HepG2 (cell line): ENCODE measurements around the gene INHBA. TPM values are rescaled to one million over a fixed set of nuclear protein-coding genes. Genes with fewer than 3 reads are reported as not detected.

ENCODE experiments used
- ATAC-seq: fragments of 200-7000 bp; cut with Tn5 transposase; 3 replicates; pipeline ENCODE4 v1.9.1; 2020; ENCODE audit warnings: mild to moderate bottlenecking, moderate library complexity
- BruUV-seq: library from RNA; stranded (reverse); fragments of 400-500 nt; replicated peaks from 2 replicates; lab custom pipeline; 2021; lab: Mats Ljungman, UMichigan
- CTCF ChIA-PET: fragments of 300-600 bp; formaldehyde crosslinking; extraction: SDS; loops from one replicate; lab custom pipeline; 2021; ENCODE audit warnings: low total read pairs, inconsistent platforms, low intra/inter-chr PET ratio; lab: Yijun Ruan, JAX
- POLR2A ChIA-PET: fragments of 350-600 bp; sonication (Branson Sonifier 250); formaldehyde crosslinking; loops from one replicate; lab custom pipeline; 2020; ENCODE audit warnings: antibody characterized with exemption, inconsistent platforms; lab: Yijun Ruan, JAX
- DNase-seq: peaks from one replicate; pipeline ENCODE4 v3.0.0-alpha.2; 2015; ENCODE audit warnings: low spot score
- FAIRE-seq: peaks from 3 replicates; lab custom pipeline; 2011; peaks lifted over from hg19 to GRCh38; lab: Jason Lieb, UNC
- H2AFZ ChIP-seq: one replicate; pipeline ENCODE4 v1.6.1; 2011; ENCODE audit warnings: low read length, inconsistent platforms
- H3K27ac ChIP-seq: fragments of 300-600 bp; 3 replicates; pipeline ENCODE4 v1.8.0; 2011; ENCODE audit warnings: mixed run types, mild to moderate bottlenecking, mixed read lengths, low read length, inconsistent platforms; ENCODE audit not compliant: insufficient read depth; ENCODE audit errors: extremely low read length
- H3K27me3 ChIP-seq, 2 experiments: fragments of 200-600 bp in 1 of 2; 2 replicates in 1 of 2; 3 replicates in 1 of 2; pipeline versions ENCODE4 v1.6.0 to v1.8.0; 2011; ENCODE audit warnings: low read length in 2 of 2, mild to moderate bottlenecking in 2 of 2, moderate library complexity in 2 of 2, inconsistent platforms in 1 of 2; ENCODE audit not compliant: insufficient read depth in 2 of 2, control insufficient read depth in 1 of 2
- H3K36me3 ChIP-seq, 2 experiments: fragments of 200-600 bp in 1 of 2; replicated peaks in 1 of 2; 2 replicates in 1 of 2; 3 replicates in 1 of 2; pipeline versions ENCODE4 v1.5.1 to v1.8.0; 2011; ENCODE audit warnings: low read length in 2 of 2, inconsistent platforms in 1 of 2; ENCODE audit not compliant: insufficient read depth in 2 of 2, control insufficient read depth in 1 of 2
- H3K4me1 ChIP-seq: 2 replicates; pipeline ENCODE4 v1.5.1; 2012; ENCODE audit warnings: low read length, inconsistent platforms; ENCODE audit not compliant: insufficient read depth
- H3K4me2 ChIP-seq: 2 replicates; pipeline ENCODE4 v1.6.0; 2011; ENCODE audit warnings: low read depth, low read length, inconsistent platforms
- H3K4me3 ChIP-seq, 3 experiments: fragments of 200-600 bp in 1 of 3; sonication (generic), shearing (Covaris generic) in 1 of 3; replicated peaks in 1 of 3; 2 replicates each; pipeline ENCODE4 v1.5.1; 2011 to 2016; ENCODE audit warnings: low read length in 3 of 3, inconsistent platforms in 2 of 3, low read depth in 2 of 3, mild to moderate bottlenecking in 2 of 3, control low read depth in 1 of 3, mixed read lengths in 1 of 3; ENCODE audit not compliant: insufficient read depth in 1 of 3
- H3K79me2 ChIP-seq: one replicate; pipeline ENCODE4 v1.6.1; 2011; ENCODE audit warnings: low read length, inconsistent platforms; ENCODE audit not compliant: insufficient read depth
- H3K9ac ChIP-seq: 2 replicates; pipeline ENCODE4 v1.6.0; 2011; ENCODE audit warnings: mild to moderate bottlenecking, low read depth, low read length, inconsistent platforms; ENCODE audit not compliant: insufficient read depth
- H3K9me3 ChIP-seq: 2 replicates; pipeline ENCODE4 v1.5.1; 2012; ENCODE audit warnings: mild to moderate bottlenecking, low read length
- H4K20me1 ChIP-seq: 2 replicates; pipeline ENCODE4 v1.6.0; 2011; ENCODE audit warnings: inconsistent platforms, mild to moderate bottlenecking, low read length, moderate library complexity; ENCODE audit not compliant: insufficient read depth
- BRD4 ChIP-seq: sonication (generic); formaldehyde crosslinking; IDR thresholded peaks from 2 replicates; pipeline ENCODE4 v1.4.0; 2020; ENCODE audit warnings: missing genetic modification reagents
- CEBPG ChIP-seq: IDR thresholded peaks from 2 replicates; pipeline ENCODE4 v1.6.1; 2016
- HCFC1 ChIP-seq: fragments of 150-350 bp; IDR thresholded peaks from 2 replicates; pipeline ENCODE4 v1.6.1; 2014; ENCODE audit warnings: low read depth, low read length
- MIER2 ChIP-seq: IDR thresholded peaks from 2 replicates; pipeline ENCODE4 v1.6.1; 2016; ENCODE audit warnings: missing biosample characterization, missing genetic modification reagents
- NCOA5 ChIP-seq: sonication (generic); formaldehyde crosslinking; IDR thresholded peaks from 2 replicates; pipeline ENCODE4 v1.4.0; 2020; ENCODE audit warnings: missing genetic modification reagents
- PAF1 ChIP-seq: IDR thresholded peaks from 2 replicates; pipeline ENCODE4 v1.6.1; 2016; ENCODE audit warnings: missing genetic modification reagents, missing compliant biosample characterization
- PPARG ChIP-seq: conservative IDR thresholded peaks from 2 replicates; pipeline ENCODE4 v1.6.1; 2016; ENCODE audit warnings: missing biosample characterization, missing genetic modification reagents
- SATB2 ChIP-seq: sonication (generic); formaldehyde crosslinking; IDR thresholded peaks from 2 replicates; pipeline ENCODE4 v1.5.0; 2020; ENCODE audit warnings: missing genetic modification reagents
- SP4 ChIP-seq: sonication (generic); formaldehyde crosslinking; IDR thresholded peaks from 2 replicates; pipeline ENCODE4 v1.8.1; 2023; ENCODE audit warnings: mild to moderate bottlenecking, missing genetic modification reagents
- ZBTB7B ChIP-seq: sonication (generic); formaldehyde crosslinking; IDR thresholded peaks from 2 replicates; pipeline ENCODE4 v1.4.0; 2020; ENCODE audit warnings: missing genetic modification reagents
- ZFP1 ChIP-seq: IDR thresholded peaks from 2 replicates; pipeline ENCODE4 v1.6.1; 2016
- ZNF121 ChIP-seq: sonication (generic); formaldehyde crosslinking; IDR thresholded peaks from 2 replicates; pipeline ENCODE4 v1.5.0; 2020; ENCODE audit warnings: mild to moderate bottlenecking, missing genetic modification reagents
- ZNF138 ChIP-seq: sonication (generic); formaldehyde crosslinking; IDR thresholded peaks from 2 replicates; pipeline ENCODE4 v1.5.0; 2020; ENCODE audit warnings: mild to moderate bottlenecking, low read depth, missing genetic modification reagents
- ZSCAN20 ChIP-seq: sonication (generic); formaldehyde crosslinking; IDR thresholded peaks from 2 replicates; pipeline ENCODE4 v1.4.0; 2020; ENCODE audit warnings: missing genetic modification reagents, mild to moderate bottlenecking, borderline replicate concordance
- WGBS: methylation state at CpG from one replicate; pipeline ENCODE4 v1.1.6; 2017; ENCODE audit warnings: low lambda C conversion rate; 5-methylcytosine and 5-hydroxymethylcytosine counted together
- in situ Hi-C: cut with HindIII; loops from 2 replicates; pipeline ENCODE4 v1.10.0; 2017; ENCODE audit warnings: low pct_unique_long_range_greater_than_20kb; ENCODE audit not compliant: extremely low pct_ligation_motif_present
- intact Hi-C: fragments of 100-400 bp; cut with micrococcal nuclease; formaldehyde crosslinking; loops from one replicate; pipeline ENCODE4 v1.10.0; 2022; ENCODE audit not compliant: unreplicated experiment
- polyA plus RNA-seq, 8 experiments: library from polyadenylated mRNA; depleted of rRNA in 3 of 8; stranded (reverse) in 7 of 8; unstranded in 1 of 8; fragments of >200 nt; fragmentation: Illumina TruSeq in 4 of 8; extraction: Trizol in 4 of 8; gene quantifications; 2 replicates each; pipeline versions ENCODE4 v1.2.1 to v1.2.3, GENCODE V29; 2011 to 2016; ENCODE audit warnings: low read depth in 4 of 8, missing spikeins in 1 of 8, mixed read lengths in 1 of 8; ENCODE audit not compliant: insufficient read depth in 1 of 8
- total RNA-seq, 5 experiments: library from RNA; depleted of rRNA; stranded (reverse); fragments of >200 nt; fragmentation: Illumina TruSeq; extraction: Trizol; gene quantifications; 2 replicates each; pipeline ENCODE4 v1.2.3, GENCODE V29; 2016; ENCODE audit warnings: low read depth in 1 of 5
- TF ChIP-seq, protein P1 (sequence below): sonication (generic); formaldehyde crosslinking; IDR thresholded peaks from 2 replicates; pipeline ENCODE4 v1.4.0; 2020; ENCODE audit warnings: missing genetic modification reagents, borderline replicate concordance
- TF ChIP-seq, protein P2 (sequence below): sonication (generic); formaldehyde crosslinking; IDR thresholded peaks from 2 replicates; pipeline ENCODE4 v1.8.0; 2022; ENCODE audit warnings: mild to moderate bottlenecking, missing genetic modification reagents; ENCODE audit not compliant: insufficient replicate concordance

INHBA gene
- total and polyA plus RNA-seq, 2 of the 13 experiments (the other 11 are each of a cell fraction or from before 2014, with no cell fraction given) = not detected

DNA sequence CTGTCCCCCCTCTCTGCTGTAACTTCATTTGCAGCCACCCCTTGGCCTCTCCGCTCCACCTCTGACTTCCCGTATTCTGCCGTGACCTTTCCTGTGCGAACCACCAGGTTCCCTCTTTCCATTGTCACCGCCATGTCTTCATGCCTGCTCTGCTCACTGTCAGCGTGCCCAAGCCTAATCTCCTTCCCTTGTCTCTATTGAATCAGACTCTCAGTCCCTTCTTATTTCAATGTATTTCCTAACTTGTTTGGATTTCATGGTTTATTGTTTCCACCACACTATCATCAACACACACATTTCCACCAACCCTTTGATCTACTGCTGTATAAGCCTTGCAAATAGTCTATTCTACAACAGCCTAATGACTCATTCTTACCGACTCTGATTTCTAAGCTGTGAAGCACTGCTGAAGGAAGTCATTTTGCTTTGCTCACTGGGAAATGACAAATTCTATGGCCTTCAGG is 30.0 kb upstream of the INHBA start:
- DNase-seq = no peak
- no peaks in the 10 kb centered on the region for H3K4me1 ChIP-seq
- no peaks in the 10 kb centered on the region for H4K20me1 ChIP-seq
- H3K27ac ChIP-seq = no peak overlapping the region
- no peaks in the 10 kb centered on the region for H3K79me2 ChIP-seq
- H3K9me3 ChIP-seq = no peaks in the 10 kb centered on the region
- no peak overlapping the region for H3K4me2 ChIP-seq
- BruUV-seq = no TSS peak
- ATAC-seq = no peak
- no peak for FAIRE-seq
- no peak overlapping the region for H3K4me3 ChIP-seq
- in situ Hi-C loops (no loop called here), intact Hi-C loops (no loop called here)
- no peak overlapping the region for H3K9ac ChIP-seq
- POLR2A ChIA-PET = no interaction called here
- H3K27me3 ChIP-seq = no peaks in the 10 kb centered on the region
- WGBS = 38% methylated on average over 7 of the region's 7 CpGs
- no peak overlapping the region for H2AFZ ChIP-seq
- no peaks in the 10 kb centered on the region for H3K36me3 ChIP-seq
- TF ChIP-seq BRD4 (CRISPR knock-in tag) (no peak), ZBTB7B (CRISPR knock-in tag) (no peak), CEBPG (CRISPR knock-in tag) (no peak)
- TF ChIP-seq, protein P1, sequence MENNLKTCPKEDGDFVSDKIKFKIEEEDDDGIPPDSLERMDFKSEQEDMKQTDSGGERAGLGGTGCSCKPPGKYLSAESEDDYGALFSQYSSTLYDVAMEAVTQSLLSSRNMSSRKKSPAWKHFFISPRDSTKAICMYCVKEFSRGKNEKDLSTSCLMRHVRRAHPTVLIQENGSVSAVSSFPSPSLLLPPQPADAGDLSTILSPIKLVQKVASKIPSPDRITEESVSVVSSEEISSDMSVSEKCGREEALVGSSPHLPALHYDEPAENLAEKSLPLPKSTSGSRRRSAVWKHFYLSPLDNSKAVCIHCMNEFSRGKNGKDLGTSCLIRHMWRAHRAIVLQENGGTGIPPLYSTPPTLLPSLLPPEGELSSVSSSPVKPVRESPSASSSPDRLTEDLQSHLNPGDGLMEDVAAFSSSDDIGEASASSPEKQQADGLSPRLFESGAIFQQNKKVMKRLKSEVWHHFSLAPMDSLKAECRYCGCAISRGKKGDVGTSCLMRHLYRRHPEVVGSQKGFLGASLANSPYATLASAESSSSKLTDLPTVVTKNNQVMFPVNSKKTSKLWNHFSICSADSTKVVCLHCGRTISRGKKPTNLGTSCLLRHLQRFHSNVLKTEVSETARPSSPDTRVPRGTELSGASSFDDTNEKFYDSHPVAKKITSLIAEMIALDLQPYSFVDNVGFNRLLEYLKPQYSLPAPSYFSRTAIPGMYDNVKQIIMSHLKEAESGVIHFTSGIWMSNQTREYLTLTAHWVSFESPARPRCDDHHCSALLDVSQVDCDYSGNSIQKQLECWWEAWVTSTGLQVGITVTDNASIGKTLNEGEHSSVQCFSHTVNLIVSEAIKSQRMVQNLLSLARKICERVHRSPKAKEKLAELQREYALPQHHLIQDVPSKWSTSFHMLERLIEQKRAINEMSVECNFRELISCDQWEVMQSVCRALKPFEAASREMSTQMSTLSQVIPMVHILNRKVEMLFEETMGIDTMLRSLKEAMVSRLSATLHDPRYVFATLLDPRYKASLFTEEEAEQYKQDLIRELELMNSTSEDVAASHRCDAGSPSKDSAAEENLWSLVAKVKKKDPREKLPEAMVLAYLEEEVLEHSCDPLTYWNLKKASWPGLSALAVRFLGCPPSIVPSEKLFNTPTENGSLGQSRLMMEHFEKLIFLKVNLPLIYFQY (CRISPR knock-in tag) = no peak
- CTCF ChIA-PET = interaction anchor here (1.2 kb wide), 1 partner anchor 1500 kb away, joined by 3 read pairs; no protein-coding TSS in a partner anchor

DNA sequence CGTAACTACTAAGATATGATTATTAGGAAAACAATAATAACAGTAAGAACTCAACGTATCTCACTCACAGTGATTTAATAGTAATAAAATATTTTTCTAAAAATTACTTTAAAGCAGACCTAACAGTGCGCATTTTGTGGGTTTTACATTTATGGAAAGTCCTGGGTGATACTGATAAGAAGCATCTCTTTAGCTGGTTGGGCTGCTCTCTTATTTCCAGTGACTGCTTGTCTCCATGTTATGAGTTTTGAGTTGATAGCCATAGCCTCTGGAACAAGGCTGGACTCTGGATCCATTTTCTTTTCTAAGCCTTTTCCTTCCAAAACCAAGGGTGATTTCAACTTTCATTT is 29.5 kb upstream of the INHBA start:
- ATAC-seq = no peak
- no peaks in the 10 kb centered on the region for H3K27me3 ChIP-seq
- intact Hi-C loops = no loop called here
- TF ChIP-seq ZNF138 (CRISPR knock-in tag) = no peak
- no peak for TF ChIP-seq ZNF121 (CRISPR knock-in tag)
- TF ChIP-seq, protein P2, sequence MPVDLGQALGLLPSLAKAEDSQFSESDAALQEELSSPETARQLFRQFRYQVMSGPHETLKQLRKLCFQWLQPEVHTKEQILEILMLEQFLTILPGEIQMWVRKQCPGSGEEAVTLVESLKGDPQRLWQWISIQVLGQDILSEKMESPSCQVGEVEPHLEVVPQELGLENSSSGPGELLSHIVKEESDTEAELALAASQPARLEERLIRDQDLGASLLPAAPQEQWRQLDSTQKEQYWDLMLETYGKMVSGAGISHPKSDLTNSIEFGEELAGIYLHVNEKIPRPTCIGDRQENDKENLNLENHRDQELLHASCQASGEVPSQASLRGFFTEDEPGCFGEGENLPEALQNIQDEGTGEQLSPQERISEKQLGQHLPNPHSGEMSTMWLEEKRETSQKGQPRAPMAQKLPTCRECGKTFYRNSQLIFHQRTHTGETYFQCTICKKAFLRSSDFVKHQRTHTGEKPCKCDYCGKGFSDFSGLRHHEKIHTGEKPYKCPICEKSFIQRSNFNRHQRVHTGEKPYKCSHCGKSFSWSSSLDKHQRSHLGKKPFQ (CRISPR knock-in tag) = no peak
- TF ChIP-seq HCFC1 = no peak
- no peak for TF ChIP-seq PAF1
- TF ChIP-seq NCOA5 (CRISPR knock-in tag) = no peak
- TF ChIP-seq ZSCAN20 (CRISPR knock-in tag) = no peak
- TF ChIP-seq SP4 (CRISPR knock-in tag) = no peak
- no peak for TF ChIP-seq SATB2 (CRISPR knock-in tag)
- no peak for TF ChIP-seq PPARG (CRISPR knock-in tag)
- TF ChIP-seq MIER2 (CRISPR knock-in tag) = no peak
- TF ChIP-seq ZFP1 (CRISPR knock-in tag) = no peak
- TF ChIP-seq, all 625 proteins: peak for 0
- ChIA-PET CTCF (interaction anchor here (1.2 kb wide), 1 partner anchor 1500 kb away, joined by 3 read pairs; no protein-coding TSS in a partner anchor), POLR2A (no interaction called here)
- H3K4me1 ChIP-seq = no peaks in the 10 kb centered on the region
- H3K27ac ChIP-seq = no peak overlapping the region
- 6% methylated on average over 3 of the region's 3 CpGs for WGBS
- H3K9ac ChIP-seq = no peak overlapping the region
- no peaks in the 10 kb centered on the region for H3K36me3 ChIP-seq
- H3K4me2 ChIP-seq = no peak overlapping the region
- H3K9me3 ChIP-seq = no peaks in the 10 kb centered on the region
- no peak overlapping the region for H2AFZ ChIP-seq
- H3K79me2 ChIP-seq = no peaks in the 10 kb centered on the region
- BruUV-seq = no TSS peak
- no peak for DNase-seq
- in situ Hi-C loops = no loop called here
- no peak for FAIRE-seq
- no peaks in the 10 kb centered on the region for H4K20me1 ChIP-seq
- no peak overlapping the region for H3K4me3 ChIP-seq
